GM18867 (cell line): Measurements from ENCODE around the gene SLC9A4.
"Not testable (repeated sequence)": the region's sequence is repeated elsewhere in the genome, so short reads cannot be mapped to it uniquely, and the experiment has no call there.

ENCODE experiments used
- ATAC-seq: cut with Tn5 transposase; IDR thresholded peaks from one replicate; pipeline ENCODE4 v1.9.1; 2021; ENCODE audit warnings: mild to moderate bottlenecking, moderate library complexity; ENCODE audit not compliant: unreplicated experiment

SLC9A4 gene

GRCh38 chr2:102544182-102544581 lies 71.2 kb downstream of the SLC9A4 start:
- no peak for ATAC-seq

- ATAC-seq: no peak
These were observed 74.4 kb downstream of the SLC9A4 start for GRCh38 chr2:102547462-102547861.

GRCh38 chr2:102549027-102549426 lies 76.0 kb downstream of the SLC9A4 start:
- ATAC-seq: no peak

- no peak for ATAC-seq
These were observed 77.1 kb downstream of the SLC9A4 start for GRCh38 chr2:102550151-102550550.

GRCh38 chr2:102551329-102552096 lies 78.5 kb downstream of the SLC9A4 start:
- no peak for ATAC-seq

GRCh38 chr2:102553601-102554000 lies 80.6 kb downstream of the SLC9A4 start:
- no peak for ATAC-seq

- ATAC-seq: no peak
These were observed 85.4 kb downstream of the SLC9A4 start for GRCh38 chr2:102558463-102558862.

GRCh38 chr2:102562542-102562941 lies 89.5 kb downstream of the SLC9A4 start:
- not testable (repeated sequence) for ATAC-seq

GRCh38 chr2:102575888-102576287 lies 102.9 kb downstream of the SLC9A4 start:
- no peak for ATAC-seq

- no peak for ATAC-seq
These were observed 105.3 kb downstream of the SLC9A4 start for GRCh38 chr2:102578376-102578775.

- ATAC-seq: no peak
These were observed 108.9 kb downstream of the SLC9A4 start for GRCh38 chr2:102581911-102582310.

GRCh38 chr2:102582845-102583244 lies 109.8 kb downstream of the SLC9A4 start:
- ATAC-seq: no peak
